Colon (tissue), 2 donors: Measurements from ENCODE around the gene PDZD4.

Experiments
- FAIRE-seq: peaks from 2 replicates; lab custom pipeline; 2012; peaks lifted over from hg19 to GRCh38; lab: Jason Lieb, UNC
- donor health status: control.
- donor health status: control.

Gene PDZD4, protein sequence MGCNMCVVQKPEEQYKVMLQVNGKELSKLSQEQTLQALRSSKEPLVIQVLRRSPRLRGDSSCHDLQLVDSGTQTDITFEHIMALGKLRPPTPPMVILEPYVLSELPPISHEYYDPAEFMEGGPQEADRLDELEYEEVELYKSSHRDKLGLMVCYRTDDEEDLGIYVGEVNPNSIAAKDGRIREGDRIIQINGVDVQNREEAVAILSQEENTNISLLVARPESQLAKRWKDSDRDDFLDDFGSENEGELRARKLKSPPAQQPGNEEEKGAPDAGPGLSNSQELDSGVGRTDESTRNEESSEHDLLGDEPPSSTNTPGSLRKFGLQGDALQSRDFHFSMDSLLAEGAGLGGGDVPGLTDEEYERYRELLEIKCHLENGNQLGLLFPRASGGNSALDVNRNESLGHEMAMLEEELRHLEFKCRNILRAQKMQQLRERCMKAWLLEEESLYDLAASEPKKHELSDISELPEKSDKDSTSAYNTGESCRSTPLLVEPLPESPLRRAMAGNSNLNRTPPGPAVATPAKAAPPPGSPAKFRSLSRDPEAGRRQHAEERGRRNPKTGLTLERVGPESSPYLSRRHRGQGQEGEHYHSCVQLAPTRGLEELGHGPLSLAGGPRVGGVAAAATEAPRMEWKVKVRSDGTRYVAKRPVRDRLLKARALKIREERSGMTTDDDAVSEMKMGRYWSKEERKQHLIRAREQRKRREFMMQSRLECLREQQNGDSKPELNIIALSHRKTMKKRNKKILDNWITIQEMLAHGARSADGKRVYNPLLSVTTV

DNA sequence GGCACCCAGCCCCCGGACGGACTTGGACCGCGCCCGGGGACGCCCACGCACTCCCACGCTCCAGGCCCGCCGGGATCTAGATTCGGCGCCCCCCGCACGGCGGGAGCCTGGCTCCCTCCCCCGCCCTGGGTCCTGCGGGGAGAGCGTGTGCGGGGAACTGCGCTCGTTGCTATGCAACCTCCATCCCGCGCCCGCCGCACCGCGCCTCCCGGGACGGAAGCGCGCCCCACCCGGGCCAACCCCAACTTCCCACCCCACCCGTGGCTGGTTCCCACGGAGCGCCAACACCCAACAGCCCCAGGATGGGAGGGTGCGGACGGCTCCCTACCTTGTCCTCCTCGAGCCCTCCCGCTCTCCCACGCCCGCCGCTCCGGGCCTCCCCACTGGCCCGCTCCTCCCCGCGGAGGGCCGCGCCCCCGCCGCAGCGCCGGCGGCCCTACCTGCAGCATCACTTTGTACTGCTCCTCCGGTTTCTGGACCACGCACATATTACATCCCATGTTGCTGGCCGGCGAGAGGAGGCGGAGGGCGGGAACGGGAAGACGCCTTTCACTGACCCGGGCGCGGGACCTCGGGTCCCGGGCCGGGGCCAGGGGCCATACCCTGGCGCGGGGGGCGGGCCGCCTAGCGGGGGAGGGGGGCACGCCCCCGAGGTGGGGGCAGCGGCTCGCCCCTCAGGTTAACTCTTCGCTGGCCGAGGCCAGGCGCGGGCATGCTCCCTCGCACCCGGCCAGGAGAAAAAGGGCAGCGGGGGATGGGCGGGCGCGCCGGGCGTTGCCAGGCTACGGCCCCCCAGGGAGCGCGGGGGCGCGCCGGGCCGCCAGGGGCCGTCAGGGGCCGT is at the start of gene PDZD4:
Gene PDZD4, minus strand, starts transcription at position 746 of the 841 bp plus-strand sequence. Its CDS starts 246 bp downstream, at position 500.
- FAIRE-seq = no peak

DNA sequence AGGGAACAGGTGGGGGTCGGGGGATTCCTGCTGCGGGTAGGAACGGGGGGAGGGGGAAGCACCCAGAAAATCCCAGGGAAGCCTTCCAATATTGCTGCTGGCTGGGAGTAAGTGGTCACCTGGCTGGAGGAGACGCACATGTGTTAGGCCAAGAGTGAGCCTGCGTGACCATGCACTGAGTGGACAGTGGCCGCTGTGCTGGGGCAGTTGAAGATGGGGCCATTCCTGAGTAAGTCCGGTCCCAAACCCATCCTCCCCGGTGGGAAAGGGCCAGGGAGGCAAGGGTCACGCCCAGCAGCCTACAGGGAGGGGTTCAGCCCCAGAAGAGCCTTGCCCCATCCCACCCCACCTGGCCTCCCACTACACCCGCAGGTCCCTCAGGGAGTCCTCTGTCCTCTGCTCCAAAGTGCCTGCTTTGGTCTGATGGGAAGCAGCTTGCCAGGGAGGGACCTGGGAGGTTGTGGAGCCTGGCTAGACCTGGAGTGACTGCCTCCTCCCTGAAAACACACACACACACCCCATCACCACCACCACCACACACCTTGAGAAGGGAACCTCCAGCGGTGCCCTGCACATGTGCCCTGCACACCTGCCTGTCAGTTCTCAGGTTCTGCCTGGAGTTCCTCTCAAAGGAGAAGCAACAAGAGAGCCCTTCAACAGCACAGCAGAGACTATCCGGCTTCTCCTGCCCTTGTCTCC is 49.5 kb upstream of the PDZD4 start:
- FAIRE-seq = no peak

DNA sequence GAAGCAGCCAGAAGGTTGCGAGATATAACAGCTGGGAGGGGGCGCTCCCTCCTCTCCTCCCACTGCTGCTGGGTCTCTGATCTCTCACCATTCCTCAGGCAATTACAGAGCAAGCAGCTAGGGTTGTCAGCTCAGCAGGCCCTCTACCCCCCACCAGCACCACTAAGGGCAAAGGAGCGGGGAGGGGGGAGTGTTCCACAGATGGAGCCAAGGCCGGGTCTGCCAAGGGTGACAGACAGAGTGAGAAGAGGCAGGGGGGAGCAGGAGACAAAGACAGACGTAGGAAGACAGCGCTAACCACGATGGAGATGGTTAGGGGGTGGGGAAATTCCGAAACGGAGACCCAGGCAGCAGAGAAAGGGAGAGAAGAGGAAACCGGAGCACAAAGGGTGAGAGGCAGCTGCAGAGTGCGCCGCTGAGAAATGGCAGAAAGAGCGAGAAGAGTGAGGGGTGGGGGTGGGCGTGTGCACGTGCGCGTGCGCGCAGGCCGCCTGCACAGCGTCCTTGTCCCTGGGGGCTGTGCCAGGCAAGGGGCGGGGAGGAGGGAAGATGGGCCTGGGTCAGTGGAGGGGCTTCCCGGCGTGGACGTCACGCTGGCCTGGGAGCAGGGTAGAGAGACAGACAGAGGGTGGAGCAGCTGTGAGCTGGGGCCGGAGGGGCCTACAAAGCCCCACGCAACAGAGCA is 48.8 kb upstream of the PDZD4 start:
- FAIRE-seq = no peak

DNA sequence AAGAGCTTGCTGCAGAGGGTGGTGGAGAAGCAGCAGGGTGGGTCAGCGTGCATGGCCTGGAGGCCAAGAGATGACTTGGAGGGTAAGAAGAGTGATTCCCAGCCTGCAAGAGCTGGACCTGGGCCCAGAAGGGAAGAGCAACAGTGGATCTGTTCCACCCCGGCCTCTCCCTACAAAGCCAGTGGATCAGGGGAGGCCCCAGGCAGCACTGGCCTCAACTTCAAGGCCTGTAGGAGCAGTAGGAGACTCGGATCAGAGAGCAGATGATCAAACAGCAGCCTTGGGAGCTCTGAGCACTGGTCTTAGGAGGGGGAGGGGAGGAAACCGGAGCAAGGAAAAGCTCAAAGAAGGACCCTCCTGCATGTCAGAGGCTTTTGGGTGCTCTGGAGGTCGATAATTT is 48.0 kb upstream of the PDZD4 start:
- FAIRE-seq = no peak

DNA sequence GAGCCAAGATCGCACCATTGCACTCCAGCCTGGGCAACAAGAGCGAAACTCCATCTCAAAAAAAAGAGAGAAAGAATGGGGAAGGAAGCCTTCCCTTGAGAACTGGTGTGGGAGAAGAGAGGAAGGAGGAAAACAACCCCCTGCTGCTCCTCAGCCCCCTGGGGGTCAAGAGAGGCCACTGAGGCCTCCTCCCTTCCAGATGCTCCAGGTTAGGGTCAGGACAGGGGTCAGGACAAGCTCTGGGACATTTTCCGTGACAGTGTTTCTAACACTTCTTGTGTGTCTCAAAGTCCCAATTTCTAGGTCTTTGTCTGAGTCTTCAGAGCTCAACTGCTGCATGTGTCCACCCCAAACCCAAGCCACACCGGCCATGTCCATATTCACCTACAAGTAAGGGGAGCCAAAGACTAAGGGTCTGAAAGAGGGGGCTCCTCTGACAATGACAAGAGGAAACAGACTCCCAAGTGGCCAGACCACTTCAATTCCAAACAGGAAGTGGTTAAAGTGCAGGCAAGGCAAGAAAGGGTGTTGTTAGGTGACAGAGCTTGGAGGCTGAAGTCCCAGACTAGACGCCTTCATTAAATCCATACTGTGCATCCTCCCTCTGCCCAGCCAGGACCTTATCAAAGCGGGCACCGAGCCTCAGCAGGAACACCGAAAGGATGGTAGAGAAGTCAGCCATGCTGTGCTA is 47.4 kb upstream of the PDZD4 start:
- FAIRE-seq = no peak

DNA sequence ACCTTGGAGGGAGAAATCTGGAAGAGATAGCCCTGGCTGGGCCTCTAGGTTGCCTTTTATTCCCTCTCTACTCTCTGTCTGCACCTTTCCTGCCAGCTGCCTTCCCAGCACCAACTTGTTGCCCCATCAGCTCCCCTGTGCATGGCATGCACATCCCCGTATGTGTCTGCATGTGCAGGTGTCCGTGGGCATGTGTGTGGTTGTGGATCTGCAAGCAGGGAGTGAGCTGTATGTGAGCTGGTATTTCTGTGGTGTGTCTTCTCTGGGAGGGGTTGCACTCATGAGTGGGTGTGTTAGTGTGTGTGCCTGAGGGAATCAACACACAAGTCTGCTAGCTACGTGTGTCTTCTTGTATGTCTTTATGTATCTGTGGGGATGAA is 45.8 kb upstream of the PDZD4 start:
- no peak for FAIRE-seq

DNA sequence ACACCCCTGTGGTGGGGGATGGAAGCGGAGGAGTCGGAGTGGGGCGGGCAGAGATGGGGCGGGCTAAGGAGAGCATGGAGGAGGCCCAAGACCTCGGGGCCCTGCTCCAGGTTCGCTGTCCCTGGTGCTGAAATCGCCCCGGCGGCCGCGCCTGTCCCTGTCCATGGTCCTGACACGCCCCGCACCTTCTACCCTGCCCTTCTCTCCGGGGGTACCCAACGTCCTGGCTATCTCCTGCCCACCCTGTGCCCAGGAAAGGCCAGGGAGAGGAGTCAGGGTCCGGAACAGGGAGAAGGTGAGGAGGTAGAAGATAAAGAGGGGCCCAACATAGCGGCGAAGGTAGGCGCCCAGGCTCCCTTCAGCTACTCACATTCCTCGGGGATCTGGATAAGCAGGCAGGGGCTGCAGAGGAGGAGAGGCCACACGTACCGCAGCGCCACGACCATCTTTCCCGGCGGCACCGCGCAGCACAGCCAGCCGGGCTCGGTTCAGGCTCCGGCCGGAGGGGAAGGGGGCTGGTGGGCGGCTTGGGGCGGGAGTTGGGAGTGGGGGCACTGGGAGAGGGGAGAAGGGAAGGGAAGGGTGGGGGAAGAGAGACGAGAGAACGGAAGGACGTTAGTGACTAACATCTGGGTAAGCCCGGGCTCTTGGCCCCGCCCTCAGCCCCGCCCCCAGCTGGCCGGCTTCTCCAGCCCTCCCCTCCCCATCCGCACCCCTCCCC is 45.2 kb upstream of the PDZD4 start:
- FAIRE-seq = no peak

DNA sequence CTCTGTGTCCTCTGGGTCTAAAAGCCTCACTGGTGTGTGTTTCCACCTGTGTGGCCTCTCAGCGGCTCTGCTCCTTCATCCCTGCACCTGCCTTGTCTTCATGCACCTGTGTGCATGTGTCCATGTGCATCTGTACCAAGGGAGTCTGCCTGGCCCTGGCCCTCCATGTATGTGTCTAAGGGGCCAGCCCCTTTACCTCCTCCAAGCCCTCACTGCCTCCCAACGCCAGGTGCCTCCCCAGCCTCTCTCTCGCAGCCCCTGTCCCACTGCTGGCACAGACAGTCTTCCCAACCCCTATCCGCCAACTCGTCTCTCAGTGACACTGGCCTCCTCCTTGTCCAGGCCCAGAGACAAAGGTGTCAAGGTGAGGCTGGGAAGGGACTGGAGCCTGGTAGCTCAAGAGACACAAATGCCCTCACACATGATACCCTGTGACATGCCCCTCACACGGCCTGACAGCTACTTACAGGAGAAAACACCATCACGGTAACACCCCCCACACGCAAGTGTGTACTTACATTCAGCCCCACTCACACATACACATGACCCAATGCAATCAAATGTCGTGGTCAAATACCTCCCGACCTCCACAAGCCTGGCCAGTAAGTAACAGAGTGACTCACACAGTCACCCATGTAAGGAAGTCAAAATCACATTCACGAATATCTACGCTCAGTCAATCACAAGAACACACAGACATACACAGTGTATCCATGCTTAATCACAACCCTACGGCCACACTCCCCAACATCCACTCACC is 44.2 kb upstream of the PDZD4 start:
- no peak for FAIRE-seq

DNA sequence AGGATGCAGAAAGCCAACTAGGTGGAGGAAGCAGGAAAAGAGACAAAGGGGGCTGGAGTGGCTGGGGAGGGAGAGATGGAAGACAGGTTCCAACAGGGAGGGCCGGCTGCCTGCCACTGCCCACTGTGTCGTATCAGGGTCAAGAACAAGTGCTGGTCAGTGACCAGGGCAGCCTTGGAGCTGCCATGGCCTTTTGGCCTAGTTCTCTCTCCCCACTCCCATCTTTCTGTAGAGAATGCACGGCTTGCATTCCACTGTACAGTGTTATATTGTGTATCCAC is 43.7 kb upstream of the PDZD4 start:
- FAIRE-seq = no peak

DNA sequence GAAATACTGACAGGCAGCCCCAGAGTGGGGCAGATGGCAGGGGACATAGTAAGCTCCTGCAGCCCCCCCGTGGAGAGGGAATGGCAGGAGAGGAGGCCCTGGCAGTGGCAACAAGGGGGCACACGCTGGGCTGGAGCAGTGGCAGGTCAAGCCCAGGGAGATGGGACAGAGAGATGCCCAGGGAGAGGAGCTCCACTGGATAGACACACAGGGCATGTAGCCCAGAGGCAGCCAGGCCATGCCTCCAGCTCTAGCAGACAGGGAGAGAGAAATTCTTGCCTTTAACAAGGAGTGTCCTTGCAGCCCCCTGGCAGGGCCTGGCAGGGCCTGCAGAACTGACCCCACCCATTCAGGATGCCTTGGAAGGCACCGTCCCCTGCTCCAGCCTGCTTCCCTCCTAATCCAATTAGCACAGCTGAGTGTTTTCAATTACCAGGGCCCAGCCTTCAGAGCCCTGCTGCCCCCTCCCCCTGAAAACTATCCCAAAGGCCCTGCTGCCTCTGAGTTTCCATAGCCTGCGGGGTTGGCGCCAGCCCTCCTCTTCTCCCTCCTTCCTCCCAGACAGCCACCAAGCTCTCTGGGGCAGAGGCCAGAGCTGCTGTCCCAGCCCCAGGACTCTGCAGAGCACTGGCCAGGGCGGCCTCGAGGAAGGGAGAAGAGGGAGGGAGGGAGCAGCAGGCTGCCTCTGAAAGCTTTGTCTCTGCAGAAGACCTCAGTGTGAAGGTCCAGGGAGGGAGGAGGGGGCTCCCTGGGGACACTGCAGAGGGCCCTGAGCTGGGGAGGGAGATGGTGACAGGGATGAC is 43.1 kb upstream of the PDZD4 start:
- FAIRE-seq = no peak

DNA sequence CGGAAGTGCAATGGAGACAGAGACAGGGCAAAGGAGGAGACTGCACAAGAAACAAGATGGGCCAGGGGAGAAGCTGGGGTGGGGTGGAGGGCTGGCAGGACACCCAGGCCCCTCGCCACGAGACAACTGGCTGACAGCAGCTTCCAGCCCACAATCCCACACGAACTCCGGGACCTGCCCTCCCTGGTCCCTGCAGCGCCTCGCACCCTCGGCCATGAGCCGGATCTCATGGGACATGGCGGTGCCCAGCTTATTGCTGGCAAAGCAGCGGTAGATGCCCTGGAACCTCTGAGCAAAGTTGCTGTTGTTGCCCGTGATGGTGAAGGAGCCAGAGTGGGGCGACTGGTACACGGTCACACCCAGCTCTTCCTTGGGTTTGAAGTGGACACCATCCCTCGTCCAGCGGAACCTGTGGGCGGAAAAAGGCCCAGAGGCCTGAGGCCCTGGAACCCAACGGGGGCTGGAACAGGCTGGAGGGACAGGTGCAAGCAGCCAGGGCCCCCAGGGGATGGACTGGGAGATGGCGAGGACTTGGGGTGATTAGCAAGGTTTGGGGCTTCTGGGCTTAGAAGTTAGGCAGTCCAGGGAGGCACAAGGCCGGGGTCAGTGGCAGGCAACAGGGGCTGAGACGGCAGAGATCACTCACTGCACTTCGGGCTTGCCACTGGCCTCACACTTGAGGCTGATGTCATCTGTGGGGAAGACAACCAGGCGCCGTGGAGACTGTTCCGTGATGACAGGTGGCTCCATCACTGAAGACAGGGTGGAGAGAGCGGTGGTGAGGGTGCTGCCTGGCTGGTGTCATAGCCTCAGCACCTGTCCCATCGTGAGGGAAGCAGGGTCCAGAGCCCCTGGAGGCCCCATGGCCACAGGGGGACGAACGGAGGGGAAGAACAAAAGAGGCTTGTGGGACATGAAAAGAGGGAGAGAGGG is 41.9 kb upstream of the PDZD4 start:
- FAIRE-seq = no peak

DNA sequence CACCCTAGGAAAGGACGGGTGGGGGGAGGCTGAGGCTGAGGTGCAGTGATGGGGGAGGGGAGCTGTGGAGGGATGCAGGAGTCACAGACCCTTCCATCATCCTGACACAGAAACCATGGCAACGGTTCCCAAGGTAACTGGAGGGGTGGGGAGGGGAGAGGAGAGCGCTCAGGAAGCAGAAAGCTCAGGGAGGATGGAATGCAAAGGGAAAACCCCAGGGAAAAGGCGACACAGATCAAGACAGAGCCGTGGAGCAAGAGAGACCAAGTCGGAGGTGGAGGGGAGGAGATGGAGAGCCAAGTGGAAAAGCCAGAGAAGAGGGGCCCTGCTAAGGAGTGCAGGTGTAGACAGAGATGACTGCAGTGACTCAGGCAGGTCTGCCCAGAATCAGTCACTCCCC is 41.1 kb upstream of the PDZD4 start:
- FAIRE-seq = no peak

DNA sequence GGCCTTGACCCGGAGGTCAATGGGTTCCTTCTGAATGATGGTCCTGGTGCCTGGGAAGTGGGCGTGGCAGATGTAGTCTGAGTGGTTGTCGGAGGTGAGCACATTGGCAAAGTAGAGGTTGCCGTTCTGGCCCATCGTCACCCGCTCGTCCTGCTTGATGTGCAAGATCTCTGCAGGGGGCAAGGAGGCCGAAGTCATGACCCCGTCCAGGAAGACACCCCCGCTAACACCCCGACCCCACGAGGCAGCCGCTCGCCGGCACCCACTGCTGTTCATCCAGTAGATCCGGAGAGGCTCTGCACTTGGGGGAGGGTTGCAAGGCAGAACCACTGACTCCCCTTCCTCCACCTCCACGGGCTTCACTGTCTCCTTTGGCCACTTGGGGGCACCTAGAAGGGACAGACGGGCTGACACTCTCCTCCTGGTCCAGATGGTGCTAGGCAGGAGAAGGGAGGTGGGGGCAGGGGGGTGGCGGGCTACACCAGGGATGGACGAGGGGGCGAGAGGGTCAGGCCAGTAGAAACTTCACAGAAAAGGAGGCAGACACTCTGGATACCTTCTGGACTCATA is 40.5 kb upstream of the PDZD4 start:
- no peak for FAIRE-seq

DNA sequence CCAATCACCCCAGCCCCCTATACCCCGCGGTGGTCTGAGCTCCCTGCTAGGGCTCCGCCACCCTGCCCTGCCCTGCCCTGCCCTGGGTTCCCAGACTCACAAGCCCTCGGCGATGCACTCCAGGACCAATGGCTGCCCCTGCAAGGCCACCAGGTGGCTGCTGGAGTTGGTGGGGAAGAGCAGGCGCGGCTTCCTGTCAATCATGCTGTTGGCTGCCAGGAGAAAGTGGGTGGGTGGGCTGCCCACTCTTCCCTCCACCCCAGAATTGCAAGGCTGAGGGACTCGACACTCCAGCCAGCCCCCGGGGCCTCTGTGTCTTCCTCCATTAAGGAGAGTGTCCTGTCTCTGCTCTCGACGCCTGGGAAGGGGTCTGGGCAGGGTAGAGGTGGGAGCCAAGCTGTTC is 39.9 kb upstream of the PDZD4 start:
- FAIRE-seq = no peak

DNA sequence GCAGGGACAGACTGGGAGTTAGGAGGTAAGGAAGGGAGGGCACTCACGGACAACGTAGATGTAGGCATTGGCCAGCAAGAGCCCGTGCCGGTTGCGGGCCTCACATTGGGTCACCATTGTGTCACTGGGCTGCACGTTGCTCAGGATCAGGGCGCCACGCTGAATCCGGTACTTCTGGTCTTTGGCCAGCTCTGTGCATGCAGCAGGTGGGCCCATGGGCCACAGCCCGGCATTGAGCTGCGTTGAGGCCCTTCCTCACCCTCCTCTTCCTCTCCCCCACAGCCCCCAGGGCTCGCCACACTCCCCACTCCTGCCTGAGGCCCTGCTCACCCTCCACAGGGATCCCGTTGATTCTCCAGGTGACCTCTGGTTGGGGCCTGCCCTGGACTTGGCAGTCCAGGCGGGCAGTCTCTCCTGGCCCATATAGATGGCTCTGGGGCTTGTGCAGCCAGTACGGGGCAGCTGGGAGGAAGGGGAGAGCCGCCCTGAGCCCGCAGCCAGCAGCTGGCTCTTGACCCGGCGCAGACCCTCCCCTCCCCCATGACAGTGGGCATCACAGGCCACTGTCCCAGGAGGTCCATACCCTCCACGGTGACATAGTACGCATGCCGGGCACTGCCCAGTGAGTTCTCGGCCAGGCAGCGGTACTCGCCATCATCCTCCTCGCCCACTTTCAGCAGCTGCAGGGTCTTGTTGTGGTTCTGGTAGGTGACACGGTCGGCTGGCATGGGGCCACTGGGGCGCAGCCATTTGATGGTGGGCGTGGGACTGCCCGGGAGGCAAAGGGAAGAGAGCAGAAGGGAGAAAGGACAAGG is 39.3 kb upstream of the PDZD4 start:
- FAIRE-seq = no peak
